SK-N-SH treated with all-trans-retinoic acid at 6 μM for 48 hours (cell line): ENCODE measurements around the gene MYLK.
"Not testable (repeated sequence)": the region's sequence is repeated elsewhere in the genome, so short reads cannot be mapped to it uniquely, and the experiment has no call there.

Experiments used
- ATAC-seq: fragments of 200-7000 bp; cut with Tn5 transposase; 3 replicates; pipeline ENCODE4 v1.9.1; 2020; ENCODE audit warnings: mild to moderate bottlenecking, moderate library complexity
- ARNTL ChIP-seq: fragments of 450-650 bp; formaldehyde crosslinking; IDR thresholded peaks from 2 replicates; pipeline ENCODE4 v1.5.0; 2020; ENCODE audit warnings: low read depth, mild to moderate bottlenecking, moderate library complexity, borderline replicate concordance
- BACH2 ChIP-seq: fragments of 250-450 bp; sonication (Bioruptor Pico); IDR thresholded peaks from 2 replicates; pipeline ENCODE4 v1.9.0; 2021; ENCODE audit warnings: mild to moderate bottlenecking, borderline replicate concordance
- CSDC2 ChIP-seq: fragments of 250-450 bp; sonication (Bioruptor Pico); IDR thresholded peaks from 2 replicates; pipeline ENCODE4 v1.5.0; 2020; ENCODE audit warnings: mild to moderate bottlenecking, moderate library complexity
- ESRRG ChIP-seq: fragments of 250-450 bp; sonication (Bioruptor Pico); IDR thresholded peaks from 2 replicates; pipeline ENCODE4 v1.6.1; 2021; ENCODE audit warnings: mild to moderate bottlenecking
- GLIS3 ChIP-seq: fragments of 250-450 bp; sonication (Bioruptor Pico); IDR thresholded peaks from 2 replicates; pipeline ENCODE4 v1.5.0; 2020; ENCODE audit warnings: mild to moderate bottlenecking, moderate library complexity
- ISL1 ChIP-seq: fragments of 250-450 bp; sonication (Bioruptor Pico); IDR thresholded peaks from 2 replicates; pipeline ENCODE4 v2.1.2; 2022; ENCODE audit warnings: mild to moderate bottlenecking, moderate library complexity
- OSR1 ChIP-seq: fragments of 250-450 bp; sonication (Bioruptor Pico); IDR thresholded peaks from 2 replicates; pipeline ENCODE4 v1.8.0; 2022; ENCODE audit warnings: moderate library complexity, mild to moderate bottlenecking, inconsistent platforms
- POU6F1 ChIP-seq: fragments of 250-450 bp; sonication (Bioruptor Pico); IDR thresholded peaks from 2 replicates; pipeline ENCODE4 v1.8.0; 2021; ENCODE audit warnings: low read depth, mild to moderate bottlenecking, moderate library complexity, borderline replicate concordance
- PPARA ChIP-seq: fragments of 250-450 bp; sonication (Bioruptor Pico); IDR thresholded peaks from 2 replicates; pipeline ENCODE4 v1.5.0; 2020; ENCODE audit warnings: mild to moderate bottlenecking, borderline replicate concordance
- RARB ChIP-seq: fragments of 250-450 bp; sonication (Bioruptor Pico); IDR thresholded peaks from 2 replicates; pipeline ENCODE4 v1.8.0; 2021; ENCODE audit warnings: mild to moderate bottlenecking, moderate library complexity
- SNAI2 ChIP-seq: fragments of 250-450 bp; sonication (Bioruptor Pico); IDR thresholded peaks from 2 replicates; pipeline ENCODE4 v1.5.0; 2020; ENCODE audit warnings: mild to moderate bottlenecking, moderate library complexity
- TCF4 ChIP-seq: fragments of 250-450 bp; sonication (Bioruptor Pico); IDR thresholded peaks from 2 replicates; pipeline ENCODE4 v1.8.0; 2021; ENCODE audit warnings: mild to moderate bottlenecking, moderate library complexity, borderline replicate concordance
- TOX ChIP-seq: fragments of 250-450 bp; sonication (Bioruptor Pico); IDR thresholded peaks from 2 replicates; pipeline ENCODE4 v1.8.0; 2021; ENCODE audit warnings: mild to moderate bottlenecking, moderate library complexity, borderline replicate concordance
- ZC3H10 ChIP-seq: fragments of 250-450 bp; sonication (Bioruptor Pico); IDR thresholded peaks from 2 replicates; pipeline ENCODE4 v1.5.1; 2021; ENCODE audit warnings: mild to moderate bottlenecking, moderate library complexity
- ZFP3 ChIP-seq: fragments of 250-450 bp; sonication (Bioruptor Pico); IDR thresholded peaks from 2 replicates; pipeline ENCODE4 v1.5.0; 2020; ENCODE audit warnings: mild to moderate bottlenecking, moderate library complexity
- ZNF70 ChIP-seq: fragments of 450-650 bp; formaldehyde crosslinking; IDR thresholded peaks from 2 replicates; pipeline ENCODE4 v1.5.0; 2020; ENCODE audit warnings: mild to moderate bottlenecking, moderate library complexity
- ZNF8 ChIP-seq: fragments of 450-650 bp; formaldehyde crosslinking; IDR thresholded peaks from 2 replicates; pipeline ENCODE4 v1.5.0; 2020; ENCODE audit warnings: mild to moderate bottlenecking, moderate library complexity
- TF ChIP-seq, protein P1 (sequence below): fragments of 250-450 bp; sonication (Bioruptor Pico); IDR thresholded peaks from 2 replicates; pipeline ENCODE4 v1.8.0; 2020; ENCODE audit warnings: mild to moderate bottlenecking, moderate library complexity, borderline replicate concordance
- TF ChIP-seq, protein P2 (sequence below): fragments of 250-450 bp; sonication (Bioruptor Pico); IDR thresholded peaks from 2 replicates; pipeline ENCODE4 v1.5.1; 2021; ENCODE audit warnings: mild to moderate bottlenecking, moderate library complexity
- TF ChIP-seq, protein P3 (sequence below): fragments of 250-450 bp; sonication (Bioruptor Pico); IDR thresholded peaks from 2 replicates; pipeline ENCODE4 v1.5.1; 2020; ENCODE audit warnings: low read depth, mild to moderate bottlenecking, moderate library complexity

The MYLK gene

DNA sequence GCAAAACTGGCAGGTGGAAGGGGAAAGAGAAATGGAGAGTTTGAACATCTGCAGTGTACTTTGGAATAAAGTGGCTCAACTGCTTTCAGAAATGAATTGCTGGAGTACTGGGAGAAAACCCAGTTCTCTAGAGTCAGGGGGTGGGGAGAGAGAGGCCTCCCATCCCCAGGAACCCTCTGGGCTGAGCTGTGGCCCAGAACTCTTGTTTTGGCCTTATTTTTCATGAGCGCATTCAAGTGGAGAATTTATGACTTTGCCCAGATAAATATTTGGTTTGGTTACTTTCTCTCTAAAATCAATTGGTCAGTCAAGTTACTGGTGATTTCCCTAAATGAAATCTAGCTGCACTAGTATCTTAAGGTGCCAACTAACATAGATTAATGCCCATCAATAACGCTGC lies 270.6 kb downstream of the MYLK start (continued):
- TF ChIP-seq, protein P1, sequence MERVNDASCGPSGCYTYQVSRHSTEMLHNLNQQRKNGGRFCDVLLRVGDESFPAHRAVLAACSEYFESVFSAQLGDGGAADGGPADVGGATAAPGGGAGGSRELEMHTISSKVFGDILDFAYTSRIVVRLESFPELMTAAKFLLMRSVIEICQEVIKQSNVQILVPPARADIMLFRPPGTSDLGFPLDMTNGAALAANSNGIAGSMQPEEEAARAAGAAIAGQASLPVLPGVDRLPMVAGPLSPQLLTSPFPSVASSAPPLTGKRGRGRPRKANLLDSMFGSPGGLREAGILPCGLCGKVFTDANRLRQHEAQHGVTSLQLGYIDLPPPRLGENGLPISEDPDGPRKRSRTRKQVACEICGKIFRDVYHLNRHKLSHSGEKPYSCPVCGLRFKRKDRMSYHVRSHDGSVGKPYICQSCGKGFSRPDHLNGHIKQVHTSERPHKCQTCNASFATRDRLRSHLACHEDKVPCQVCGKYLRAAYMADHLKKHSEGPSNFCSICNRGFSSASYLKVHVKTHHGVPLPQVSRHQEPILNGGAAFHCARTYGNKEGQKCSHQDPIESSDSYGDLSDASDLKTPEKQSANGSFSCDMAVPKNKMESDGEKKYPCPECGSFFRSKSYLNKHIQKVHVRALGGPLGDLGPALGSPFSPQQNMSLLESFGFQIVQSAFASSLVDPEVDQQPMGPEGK (CRISPR knock-in tag) = no peak
- TF ChIP-seq ARNTL (CRISPR knock-in tag) (no peak), TCF4 (CRISPR knock-in tag) (no peak), SNAI2 (no peak)
- TF ChIP-seq, protein P2, sequence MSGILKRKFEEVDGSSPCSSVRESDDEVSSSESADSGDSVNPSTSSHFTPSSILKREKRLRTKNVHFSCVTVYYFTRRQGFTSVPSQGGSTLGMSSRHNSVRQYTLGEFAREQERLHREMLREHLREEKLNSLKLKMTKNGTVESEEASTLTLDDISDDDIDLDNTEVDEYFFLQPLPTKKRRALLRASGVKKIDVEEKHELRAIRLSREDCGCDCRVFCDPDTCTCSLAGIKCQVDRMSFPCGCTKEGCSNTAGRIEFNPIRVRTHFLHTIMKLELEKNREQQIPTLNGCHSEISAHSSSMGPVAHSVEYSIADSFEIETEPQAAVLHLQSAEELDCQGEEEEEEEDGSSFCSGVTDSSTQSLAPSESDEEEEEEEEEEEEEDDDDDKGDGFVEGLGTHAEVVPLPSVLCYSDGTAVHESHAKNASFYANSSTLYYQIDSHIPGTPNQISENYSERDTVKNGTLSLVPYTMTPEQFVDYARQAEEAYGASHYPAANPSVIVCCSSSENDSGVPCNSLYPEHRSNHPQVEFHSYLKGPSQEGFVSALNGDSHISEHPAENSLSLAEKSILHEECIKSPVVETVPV (CRISPR knock-in tag) = no peak

GRCh38 chr3:123611674-123612073 lies 272.5 kb downstream of the MYLK start:
- not testable (repeated sequence) for ATAC-seq

- no peak for ATAC-seq
- TF ChIP-seq ZC3H10 (CRISPR knock-in tag) (no peak), BACH2 (CRISPR knock-in tag) (no peak), CSDC2 (no peak), ISL1 (CRISPR knock-in tag) (no peak), RARB (CRISPR knock-in tag) (no peak), ZNF70 (CRISPR knock-in tag) (no peak)
- TF ChIP-seq, protein P3, sequence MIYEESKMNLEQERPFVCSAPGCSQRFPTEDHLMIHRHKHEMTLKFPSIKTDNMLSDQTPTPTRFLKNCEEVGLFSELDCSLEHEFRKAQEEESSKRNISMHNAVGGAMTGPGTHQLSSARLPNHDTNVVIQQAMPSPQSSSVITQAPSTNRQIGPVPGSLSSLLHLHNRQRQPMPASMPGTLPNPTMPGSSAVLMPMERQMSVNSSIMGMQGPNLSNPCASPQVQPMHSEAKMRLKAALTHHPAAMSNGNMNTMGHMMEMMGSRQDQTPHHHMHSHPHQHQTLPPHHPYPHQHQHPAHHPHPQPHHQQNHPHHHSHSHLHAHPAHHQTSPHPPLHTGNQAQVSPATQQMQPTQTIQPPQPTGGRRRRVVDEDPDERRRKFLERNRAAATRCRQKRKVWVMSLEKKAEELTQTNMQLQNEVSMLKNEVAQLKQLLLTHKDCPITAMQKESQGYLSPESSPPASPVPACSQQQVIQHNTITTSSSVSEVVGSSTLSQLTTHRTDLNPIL (CRISPR knock-in tag) = no peak
Measured at GRCh38 chr3:123611082-123611481, 273.1 kb downstream of the MYLK start.

- no peak for TF ChIP-seq ZC3H10 (CRISPR knock-in tag)
- TF ChIP-seq CSDC2 = no peak
- TF ChIP-seq, protein P3 (CRISPR knock-in tag) = no peak
- TF ChIP-seq, protein P1 (CRISPR knock-in tag) = no peak
- TF ChIP-seq ZFP3 (CRISPR knock-in tag) = no peak
- TF ChIP-seq POU6F1 (CRISPR knock-in tag) = no peak
- no peak for TF ChIP-seq PPARA (CRISPR knock-in tag)
- no peak for TF ChIP-seq BACH2 (CRISPR knock-in tag)
- TF ChIP-seq OSR1 (CRISPR knock-in tag) = no peak
- TF ChIP-seq ZNF8 (CRISPR knock-in tag) = no peak
- TF ChIP-seq RARB (CRISPR knock-in tag) = no peak
- no peak for TF ChIP-seq ARNTL (CRISPR knock-in tag)
- no peak for TF ChIP-seq GLIS3 (CRISPR knock-in tag)
- no peak for TF ChIP-seq ZNF70 (CRISPR knock-in tag)
- no peak for TF ChIP-seq TOX
- no peak for TF ChIP-seq TCF4 (CRISPR knock-in tag)
- TF ChIP-seq ESRRG (CRISPR knock-in tag) = no peak
Measured at GRCh38 chr3:123610331-123610730, 273.8 kb downstream of the MYLK start.

More at GRCh38 chr3:123610331-123610730, 273.8 kb downstream of the MYLK start:
- ATAC-seq = no peak
